Naive thymus-derived CD4-positive, alpha-beta T cell (primary cell): ENCODE results near the gene S100A3. TPM values are rescaled to one million over a fixed set of nuclear protein-coding genes. Genes with fewer than 3 reads are reported as not detected.

ENCODE experiments used
- ATAC-seq: fragments of 150-1000 bp; cut with Tn5 transposase; 2 replicates; pipeline ENCODE4 v1.10.0; 2021; ENCODE audit warnings: mild to moderate bottlenecking, moderate library complexity
- CTCF ChIA-PET: fragments of 350-600 bp; sonication (Branson Sonifier 250); formaldehyde crosslinking; loops from one replicate; lab custom pipeline; 2021; ENCODE audit warnings: antibody characterized with exemption; lab: Charles Lee
- POLR2A ChIA-PET: fragments of 350-600 bp; sonication (Branson Sonifier 250); formaldehyde crosslinking; loops from one replicate; lab custom pipeline; 2021; ENCODE audit warnings: antibody characterized with exemption, inconsistent platforms; lab: Charles Lee
- DNase-seq, 9 donors: peaks; one replicate each; pipeline versions ENCODE4 v3.0.0 to v3.0.0-alpha.2; 2020 to 2022; ENCODE audit warnings: mixed read lengths in 1 of 9
- H3K27ac ChIP-seq: one replicate; pipeline ENCODE4 v1.7.0; 2013; ENCODE audit warnings: mild to moderate bottlenecking, low read depth, low read length, moderate library complexity
- H3K27me3 ChIP-seq, 2 donors: one replicate each; pipeline ENCODE4 v1.7.0; 2013; ENCODE audit warnings: low read length in 2 of 2, mild to moderate bottlenecking in 2 of 2, moderate library complexity in 2 of 2; ENCODE audit not compliant: control insufficient read depth in 2 of 2, insufficient read depth in 2 of 2
- H3K36me3 ChIP-seq, 3 experiments: 1 replicate in 2 of 3; 2 replicates in 1 of 3; pipeline ENCODE4 v1.7.0; 2013; ENCODE audit warnings: low read length in 3 of 3, mild to moderate bottlenecking in 3 of 3, moderate library complexity in 1 of 3; ENCODE audit not compliant: insufficient read depth in 3 of 3, control insufficient read depth in 2 of 3
- H3K4me1 ChIP-seq, 2 donors: one replicate each; pipeline ENCODE4 v1.7.0; 2013; ENCODE audit warnings: low read length in 2 of 2, mild to moderate bottlenecking in 2 of 2, moderate library complexity in 1 of 2; ENCODE audit not compliant: control insufficient read depth in 2 of 2, insufficient read depth in 2 of 2
- H3K4me3 ChIP-seq: 2 replicates; pipeline ENCODE4 v1.7.0; 2013; ENCODE audit warnings: mild to moderate bottlenecking, low read length
- H3K9me3 ChIP-seq, 3 experiments: 1 replicate in 2 of 3; 2 replicates in 1 of 3; pipeline ENCODE4 v1.7.0; 2013; ENCODE audit warnings: low read length in 3 of 3; ENCODE audit not compliant: control insufficient read depth in 2 of 3
- H3K27ac Mint-ChIP-seq, 9 donors: one replicate each; pipeline ENCODE4 v1.8.0; 2020 to 2022; ENCODE audit warnings: mixed read lengths in 9 of 9, mild to moderate bottlenecking in 8 of 9, moderate library complexity in 5 of 9, inconsistent platforms in 2 of 9
- H3K27me3 Mint-ChIP-seq, 5 donors: one replicate each; pipeline ENCODE4 v1.8.0; 2021 to 2022; ENCODE audit warnings: mixed read lengths in 5 of 5, mild to moderate bottlenecking in 1 of 5
- H3K36me3 Mint-ChIP-seq, 5 donors: one replicate each; pipeline ENCODE4 v1.8.0; 2020 to 2022; ENCODE audit warnings: mixed read lengths in 5 of 5, mild to moderate bottlenecking in 3 of 5, inconsistent platforms in 1 of 5
- H3K4me1 Mint-ChIP-seq, 7 donors: one replicate each; pipeline ENCODE4 v1.8.0; 2020 to 2022; ENCODE audit warnings: mixed read lengths in 7 of 7, mild to moderate bottlenecking in 3 of 7, inconsistent platforms in 1 of 7
- H3K4me3 Mint-ChIP-seq, 10 donors: one replicate each; pipeline ENCODE4 v1.8.0; 2020 to 2022; ENCODE audit warnings: mild to moderate bottlenecking in 10 of 10, mixed read lengths in 10 of 10, moderate library complexity in 6 of 10, inconsistent platforms in 2 of 10
- H3K9me3 Mint-ChIP-seq, 11 donors: one replicate each; pipeline ENCODE4 v1.8.0; 2020 to 2022; ENCODE audit warnings: mixed read lengths in 11 of 11, mild to moderate bottlenecking in 4 of 11, inconsistent platforms in 1 of 11, moderate library complexity in 1 of 11
- intact Hi-C, 2 donors: fragments of 100-400 bp; cut with micrococcal nuclease; formaldehyde crosslinking; loops; one replicate each; pipeline ENCODE4 v1.15.1; 2023
- polyA plus RNA-seq, 2 donors: library from polyadenylated mRNA; unstranded; fragments of 300-500 nt; fragmentation: Illumina TruSeq; gene quantifications; one replicate each; pipeline ENCODE4 v1.2.3, GENCODE V29; 2021
- total RNA-seq, 6 experiments: library from RNA in 5 of 6; stranded (reverse) in 5 of 6; gene quantifications; 1 replicate in 5 of 6; 2 replicates in 1 of 6; pipeline ENCODE4 v1.2.3 and lab custom pipeline; 2021 to 2026

S100A3 gene
- total and polyA plus RNA-seq, 7 experiments from 2014 or later = not detected

DNA sequence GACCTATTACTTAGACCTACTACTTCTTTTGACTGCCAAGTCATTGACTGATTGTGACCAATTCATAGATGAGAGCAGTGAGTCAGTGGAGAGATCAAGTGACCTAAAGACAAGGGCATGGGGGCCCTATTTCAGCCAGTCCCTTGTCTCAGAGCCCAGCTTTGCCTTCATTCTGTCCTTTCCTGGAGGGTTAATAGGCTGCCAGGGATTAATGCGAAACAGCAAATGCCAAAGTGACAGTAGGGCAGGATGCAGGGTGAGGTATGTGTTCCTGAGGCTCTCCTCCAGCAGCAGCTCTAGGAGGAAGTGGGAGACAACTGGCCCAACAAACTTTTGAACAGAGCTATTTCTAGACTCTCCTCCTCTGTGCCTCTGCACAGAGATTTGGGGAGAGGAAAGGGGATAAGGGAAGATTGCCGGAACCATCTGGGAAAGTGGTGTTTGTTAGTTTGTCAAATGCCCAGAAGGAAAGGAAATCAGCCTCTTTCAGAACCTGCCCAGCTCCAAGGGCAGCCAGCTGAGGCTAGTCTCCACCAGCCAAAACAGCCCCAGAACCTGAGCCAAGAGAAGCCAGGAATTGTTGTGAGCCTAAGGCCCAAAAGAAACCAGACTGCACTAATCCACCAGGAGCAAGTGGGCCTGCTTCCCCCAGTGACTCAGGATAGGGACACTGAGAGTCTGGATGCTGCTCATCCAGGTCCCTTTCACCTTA is 4.9 kb upstream of the S100A3 start:
- Histone ChIP-seq H3K27ac (no peak overlapping the region), H3K4me3 (no peak overlapping the region), H3K36me3 (no peaks in the 10 kb centered on the region), H3K27me3 (no peaks in the 10 kb centered on the region), H3K9me3 (no peaks in the 10 kb centered on the region), H3K4me1 (no peaks in the 10 kb centered on the region)
- CTCF ChIA-PET = interaction anchor here (1.1 kb wide), 1 partner anchor 19 kb away, joined by 3 read pairs; no protein-coding TSS in a partner anchor
- Mint-ChIP-seq H3K27me3 (no peaks in the 10 kb centered on the region), H3K9me3 (peaks cover 0 to 1% (median 0%) of the 10 kb centered on the region in 11 donors), H3K27ac (no peak overlapping the region), H3K36me3 (no peaks in the 10 kb centered on the region), H3K4me1 (peaks cover 1 to 24% (median 7%) of the 10 kb centered on the region in 7 donors), H3K4me3 (no peak overlapping the region)
- intact Hi-C loops = no loop called here
- POLR2A ChIA-PET = interaction anchor here (2.7 to 3.2 kb wide), 2 partner anchors 9 to 14 kb away, joined by 10 to 15 read pairs; partner anchors contain the start of genes S100A4 and S100A5
- peak; percentile 53 for ATAC-seq
- no peak for DNase-seq

DNA sequence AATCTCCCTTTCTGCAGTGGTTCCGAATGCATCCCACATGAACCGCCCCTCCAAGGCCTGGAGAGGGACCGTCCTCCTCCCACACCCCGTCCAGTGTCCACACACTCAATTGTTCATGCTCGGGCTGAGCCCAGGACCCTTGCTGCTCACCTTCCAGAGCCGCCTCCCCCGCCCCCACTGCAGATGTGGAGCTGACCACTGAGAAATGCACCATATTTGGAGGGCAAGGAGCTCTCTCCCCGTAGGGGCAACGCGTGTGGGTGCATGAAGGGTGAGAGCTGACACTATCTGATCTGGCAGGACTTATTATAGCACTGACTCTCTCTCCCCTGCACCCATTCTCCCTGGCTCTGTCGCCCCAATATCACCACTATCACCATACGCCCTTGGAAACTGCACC is 4.0 kb upstream of the S100A3 start:
- POLR2A ChIA-PET = interaction anchor here (2.7 to 3.2 kb wide), 2 partner anchors 8 to 13 kb away, joined by 10 to 15 read pairs; partner anchors contain the start of genes S100A4 and S100A5
- intact Hi-C loops = no loop called here
- CTCF ChIA-PET = interaction anchor here (1.3 kb wide), 1 partner anchor 20 kb away, joined by 4 read pairs; no protein-coding TSS in a partner anchor
- Histone ChIP-seq H3K27ac (no peak overlapping the region), H3K36me3 (no peaks in the 10 kb centered on the region), H3K4me1 (no peaks in the 10 kb centered on the region), H3K27me3 (no peaks in the 10 kb centered on the region), H3K4me3 (no peak overlapping the region), H3K9me3 (no peaks in the 10 kb centered on the region)
- no peak for ATAC-seq
- no peak for DNase-seq
- H3K27me3 Mint-ChIP-seq = no peaks in the 10 kb centered on the region
- peaks cover 0 to 1% (median 0%) of the 10 kb centered on the region in 11 donors for H3K9me3 Mint-ChIP-seq
- no peak overlapping the region for H3K27ac Mint-ChIP-seq
- H3K36me3 Mint-ChIP-seq = no peaks in the 10 kb centered on the region
- H3K4me3 Mint-ChIP-seq = no peak overlapping the region
- peaks cover 8 to 33% (median 13%) of the 10 kb centered on the region in 7 donors for H3K4me1 Mint-ChIP-seq

DNA sequence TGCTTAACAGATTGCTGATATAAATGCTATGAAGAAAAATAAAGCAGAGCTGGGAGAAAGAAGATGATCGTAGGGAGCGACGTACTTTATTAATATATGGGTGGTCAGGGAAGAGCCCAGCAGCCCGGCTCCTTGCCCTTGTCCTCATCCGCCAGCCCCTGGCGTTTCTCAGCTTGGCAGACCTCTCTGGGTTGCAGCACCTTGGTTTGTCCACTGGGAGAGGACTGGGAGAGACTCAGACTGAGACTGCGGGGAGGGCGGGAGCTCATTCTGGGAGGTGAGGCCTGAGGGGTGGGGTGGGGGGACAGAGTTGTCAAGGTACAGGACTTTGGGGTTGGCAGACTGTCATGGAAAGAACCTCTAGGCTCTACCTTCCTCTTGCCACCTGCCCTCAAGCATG is 3.3 kb upstream of the S100A3 start:
- H3K4me3 ChIP-seq = no peak overlapping the region
- intact Hi-C loops = no loop called here
- no peak overlapping the region for H3K4me3 Mint-ChIP-seq
- no peaks in the 10 kb centered on the region for H3K36me3 Mint-ChIP-seq
- H3K27ac Mint-ChIP-seq = no peak overlapping the region
- CTCF ChIA-PET = interaction anchor here (1.3 to 2.3 kb wide), 2 partner anchors 19 kb away, joined by 4 to 7 read pairs; no protein-coding TSS in a partner anchor
- POLR2A ChIA-PET = interaction anchor here (1.9 to 2.7 kb wide), 3 partner anchors 9 to 18 kb away, joined by 4 to 28 read pairs (median 10); partner anchors contain the start of genes S100A5 and S100A6
- H3K4me1 Mint-ChIP-seq = peaks cover 9 to 40% (median 15%) of the 10 kb centered on the region in 7 donors
- H3K27me3 ChIP-seq = no peaks in the 10 kb centered on the region
- H3K27ac ChIP-seq = no peak overlapping the region
- no peaks in the 10 kb centered on the region for H3K36me3 ChIP-seq
- DNase-seq (no peak), ATAC-seq (no peak)
- H3K4me1 ChIP-seq = no peaks in the 10 kb centered on the region
- peaks cover 0 to 1% (median 0%) of the 10 kb centered on the region in 11 donors for H3K9me3 Mint-ChIP-seq
- no peaks in the 10 kb centered on the region for H3K27me3 Mint-ChIP-seq
- no peaks in the 10 kb centered on the region for H3K9me3 ChIP-seq

DNA sequence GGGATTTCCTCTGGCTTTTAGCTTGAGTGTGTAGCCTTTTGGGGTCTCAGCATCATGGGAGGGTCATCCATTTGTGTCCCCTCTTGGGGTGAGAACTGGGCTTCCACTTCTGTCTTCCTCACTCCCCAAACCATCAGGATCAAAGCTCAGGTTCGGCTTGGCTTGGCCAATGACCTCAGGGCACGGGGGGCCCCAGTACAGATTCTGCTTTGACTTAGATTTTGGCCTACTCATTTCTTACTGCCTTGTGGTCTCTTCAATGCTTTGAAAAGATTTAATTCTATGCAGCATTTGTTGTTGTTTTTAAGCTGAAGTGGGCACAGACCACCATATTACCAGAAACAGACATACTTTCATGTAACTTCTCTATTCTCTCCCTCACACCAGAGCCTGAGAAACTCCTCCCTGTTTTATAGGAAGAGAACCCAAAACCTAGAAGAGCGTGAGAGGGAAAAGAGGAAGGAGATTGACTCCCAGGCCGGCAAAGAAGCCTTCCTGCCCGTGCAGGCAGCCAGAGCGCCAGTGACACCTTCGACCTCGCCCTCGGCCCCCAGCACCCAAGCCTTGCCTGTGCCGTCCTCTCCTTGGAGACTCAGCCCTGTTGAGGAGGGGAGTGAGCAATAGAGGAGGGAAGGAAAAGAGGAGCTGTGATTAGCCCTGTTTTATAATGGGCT is 1.9 kb upstream of the S100A3 start:
- intact Hi-C loops = no loop called here

DNA sequence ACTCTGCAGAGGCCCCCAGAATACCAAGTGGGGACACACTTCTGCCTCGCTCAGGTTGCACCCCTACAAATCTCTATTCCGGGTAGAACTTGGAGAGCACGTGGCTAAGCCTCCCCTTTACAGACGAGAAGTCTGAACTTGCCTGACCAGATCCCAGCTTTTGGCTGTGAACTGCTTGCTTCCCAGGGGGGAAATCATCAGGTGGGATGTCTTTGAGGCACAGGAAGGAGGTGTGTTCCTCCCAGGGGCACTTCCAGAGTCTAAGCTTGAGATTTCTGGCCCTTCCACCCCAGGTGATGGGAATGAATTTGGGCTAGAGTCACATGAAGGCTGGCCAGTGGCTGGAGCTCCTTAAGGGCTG is 1.3 kb upstream of the S100A3 start:
- no peaks in the 10 kb centered on the region for H3K9me3 ChIP-seq
- H3K4me3 ChIP-seq = no peak overlapping the region
- Mint-ChIP-seq H3K36me3 (peaks cover 0 to 2% (median 0%) of the 10 kb centered on the region in 5 donors), H3K4me3 (no peak overlapping the region), H3K9me3 (peaks cover 0 to 1% (median 0%) of the 10 kb centered on the region in 11 donors), H3K27me3 (no peaks in the 10 kb centered on the region), H3K27ac (peak overlapping the region in 2 of 9 donors; percentile 17 to 61), H3K4me1 (peaks cover 23 to 47% (median 29%) of the 10 kb centered on the region in 7 donors)
- ChIA-PET CTCF (interaction anchor here (0.9 to 2.3 kb wide), 5 partner anchors 10 to 18 kb away, joined by 3 to 7 read pairs (median 5); partner anchors contain the start of genes S100A5 and S100A6), POLR2A (interaction anchor here (1.0 to 2.7 kb wide), 2 partner anchors 10 to 16 kb away, joined by 4 to 28 read pairs; partner anchors contain the start of genes S100A5 and S100A6)
- intact Hi-C loops = no loop called here
- ATAC-seq (no peak), DNase-seq (no peak)
- H3K4me1 ChIP-seq = peaks cover 5 to 19% of the 10 kb centered on the region in 2 donors
- no peak overlapping the region for H3K27ac ChIP-seq
- H3K27me3 ChIP-seq = no peaks in the 10 kb centered on the region
- no peaks in the 10 kb centered on the region for H3K36me3 ChIP-seq

More for the DNA sequence above, 1.9 kb upstream of the S100A3 start:
- Mint-ChIP-seq H3K9me3 (peaks cover 0 to 1% (median 0%) of the 10 kb centered on the region in 11 donors), H3K27me3 (no peaks in the 10 kb centered on the region), H3K27ac (peak overlapping the region in 2 of 9 donors; percentile 8 to 61), H3K4me3 (no peak overlapping the region), H3K4me1 (peaks cover 17 to 42% (median 23%) of the 10 kb centered on the region in 7 donors), H3K36me3 (no peaks in the 10 kb centered on the region)
- no peaks in the 10 kb centered on the region for H3K9me3 ChIP-seq
- H3K27ac ChIP-seq = no peak overlapping the region
- H3K4me3 ChIP-seq = no peak overlapping the region
- POLR2A ChIA-PET = interaction anchor here (0.8 to 2.7 kb wide), 4 partner anchors 10 to 225 kb away, joined by 3 to 28 read pairs (median 4); partner anchors contain the start of genes S100A5 and S100A6
- DNase-seq (no peak), ATAC-seq (peak; percentile 65)
- H3K27me3 ChIP-seq = no peaks in the 10 kb centered on the region
- peaks cover 5 to 13% of the 10 kb centered on the region in 2 donors for H3K4me1 ChIP-seq
- CTCF ChIA-PET = interaction anchor here (0.9 to 2.3 kb wide), 5 partner anchors 10 to 19 kb away, joined by 3 to 7 read pairs (median 5); partner anchors contain the start of genes S100A5 and S100A6
- no peaks in the 10 kb centered on the region for H3K36me3 ChIP-seq
